Measurements from ENCODE around the gene MID2. TPM values are rescaled to one million over a fixed set of nuclear protein-coding genes. Genes with fewer than 3 reads are reported as not detected.

Gene MID2, protein sequence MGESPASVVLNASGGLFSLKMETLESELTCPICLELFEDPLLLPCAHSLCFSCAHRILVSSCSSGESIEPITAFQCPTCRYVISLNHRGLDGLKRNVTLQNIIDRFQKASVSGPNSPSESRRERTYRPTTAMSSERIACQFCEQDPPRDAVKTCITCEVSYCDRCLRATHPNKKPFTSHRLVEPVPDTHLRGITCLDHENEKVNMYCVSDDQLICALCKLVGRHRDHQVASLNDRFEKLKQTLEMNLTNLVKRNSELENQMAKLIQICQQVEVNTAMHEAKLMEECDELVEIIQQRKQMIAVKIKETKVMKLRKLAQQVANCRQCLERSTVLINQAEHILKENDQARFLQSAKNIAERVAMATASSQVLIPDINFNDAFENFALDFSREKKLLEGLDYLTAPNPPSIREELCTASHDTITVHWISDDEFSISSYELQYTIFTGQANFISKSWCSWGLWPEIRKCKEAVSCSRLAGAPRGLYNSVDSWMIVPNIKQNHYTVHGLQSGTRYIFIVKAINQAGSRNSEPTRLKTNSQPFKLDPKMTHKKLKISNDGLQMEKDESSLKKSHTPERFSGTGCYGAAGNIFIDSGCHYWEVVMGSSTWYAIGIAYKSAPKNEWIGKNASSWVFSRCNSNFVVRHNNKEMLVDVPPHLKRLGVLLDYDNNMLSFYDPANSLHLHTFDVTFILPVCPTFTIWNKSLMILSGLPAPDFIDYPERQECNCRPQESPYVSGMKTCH
- total RNA-seq = 12.0 and 12.9 TPM in 2 replicates

DNA sequence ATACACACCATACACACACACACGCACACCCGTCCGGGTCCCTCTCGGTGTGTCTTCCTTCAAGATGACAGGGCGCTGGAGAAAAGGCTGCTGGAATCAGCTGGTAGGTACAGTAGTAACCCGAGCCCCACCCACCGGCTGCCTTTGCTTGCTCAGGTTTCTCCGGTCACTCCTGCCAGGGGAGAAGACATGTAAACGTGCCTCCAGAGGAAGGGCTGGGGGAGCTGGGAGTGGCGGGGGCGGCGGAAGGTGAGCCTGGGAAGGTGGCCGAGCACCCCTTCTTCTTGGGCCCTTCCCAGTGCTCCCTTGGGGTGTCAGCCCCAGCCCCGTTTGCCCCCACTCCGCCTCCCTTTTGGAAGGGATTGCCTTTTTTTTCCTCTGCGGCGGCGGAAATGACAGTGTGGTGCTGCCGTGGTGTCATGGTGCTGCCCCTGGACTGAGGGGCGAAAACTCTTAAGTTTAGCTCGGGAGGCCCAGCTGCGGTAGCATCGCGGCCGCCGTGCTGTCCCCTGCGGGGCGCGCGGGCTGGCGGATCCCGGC, at the start of gene MID2:
TSS of gene MID2 (plus strand) at position 169 of the 540 bp plus-strand sequence. CDS start 561 bp downstream, outside the sequence.

DNA sequence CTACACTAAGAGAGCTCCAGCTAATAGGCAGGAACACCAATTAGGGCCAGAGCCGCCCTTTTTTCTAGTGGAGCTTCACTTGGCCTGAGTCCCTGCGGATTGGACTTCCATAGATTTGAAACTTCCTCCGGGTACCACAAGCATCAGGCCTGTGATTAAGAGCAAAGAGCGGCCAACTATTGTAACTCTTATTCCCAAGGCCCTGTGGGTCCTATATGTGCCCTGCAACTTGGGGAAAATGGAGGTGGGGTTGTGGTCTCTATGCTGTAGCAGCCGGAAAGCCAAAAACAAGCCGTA, 48.2 kb upstream of the MID2 start, which contains the start of gene NCBP2L:
TSS of gene NCBP2L (plus strand) at position 198 of the 297 bp plus-strand sequence. CDS start 16,488 bp downstream, outside the sequence.

Other genes starting within 250 kb of the MID2 start
- gene PRPS1, start 197.4 kb upstream of the MID2 start, total RNA-seq = 23.3 and 26.4 TPM in 2 replicates
- 10.7 and 20.5 TPM in 2 replicates for gene TSC22D3, start 50.1 kb upstream of the MID2 start, total RNA-seq
- not detected in 2 replicates for gene NCBP2L, start 48.1 kb upstream of the MID2 start, total RNA-seq
- gene TEX13B, start 156.5 kb downstream of the MID2 start, total RNA-seq = not detected in 2 replicates
- gene VSIG1, start 219.2 kb downstream of the MID2 start, total RNA-seq = under 0.01 TPM in 2 replicates

Measured in aortic smooth muscle cell (primary cell).